Inferior parietal cortex (tissue), 1 donor: ENCODE data around the gene SDE2.
"Not testable (repeated sequence)": the region's sequence is repeated elsewhere in the genome, so short reads cannot be mapped to it uniquely, and the experiment has no call there.

Experiments used
- DNase-seq: peaks from one replicate; pipeline ENCODE4 v3.0.0-alpha.2; 2016; ENCODE audit errors: extremely low spot score

The SDE2 gene

DNA sequence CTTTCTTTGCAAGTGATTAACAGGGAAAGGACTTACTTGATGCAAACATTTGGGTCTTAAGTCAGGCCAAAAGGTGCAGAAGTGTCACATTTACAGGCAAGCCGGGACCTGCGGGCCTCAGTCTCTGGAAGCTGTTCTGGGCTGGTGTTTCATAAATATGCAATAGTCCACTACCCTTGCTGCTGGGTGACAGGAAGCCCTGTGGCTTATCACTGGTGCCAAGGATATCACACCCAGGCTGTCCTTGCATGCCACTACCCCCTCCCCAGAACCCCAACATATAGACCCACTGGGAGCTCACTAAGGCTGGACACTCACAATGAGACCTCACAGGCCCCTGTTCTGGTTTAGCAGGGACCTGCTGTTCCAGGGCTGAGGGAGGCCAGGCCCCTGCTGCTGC is 54.8 kb downstream of the SDE2 start:
- DNase-seq: no peak

DNA sequence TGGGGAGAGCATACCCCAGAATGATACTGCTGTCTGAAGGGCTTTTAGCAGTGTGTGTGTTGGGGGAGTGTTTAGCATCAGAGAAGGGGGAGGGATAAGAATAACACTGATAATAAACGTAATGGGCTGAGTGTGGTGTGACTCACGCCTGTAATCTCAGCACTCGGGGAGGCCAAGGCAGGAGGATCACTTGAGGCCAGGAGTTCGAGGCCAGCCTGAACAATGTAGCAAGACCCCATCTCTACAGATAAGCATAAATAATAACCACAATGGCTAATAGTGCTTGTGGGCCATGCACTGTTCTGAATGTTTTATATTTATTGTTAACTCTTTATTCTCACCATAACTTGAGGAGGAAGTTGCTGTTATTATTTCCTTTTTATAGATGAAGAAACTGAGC is 55.6 kb downstream of the SDE2 start:
- no peak for DNase-seq

DNA sequence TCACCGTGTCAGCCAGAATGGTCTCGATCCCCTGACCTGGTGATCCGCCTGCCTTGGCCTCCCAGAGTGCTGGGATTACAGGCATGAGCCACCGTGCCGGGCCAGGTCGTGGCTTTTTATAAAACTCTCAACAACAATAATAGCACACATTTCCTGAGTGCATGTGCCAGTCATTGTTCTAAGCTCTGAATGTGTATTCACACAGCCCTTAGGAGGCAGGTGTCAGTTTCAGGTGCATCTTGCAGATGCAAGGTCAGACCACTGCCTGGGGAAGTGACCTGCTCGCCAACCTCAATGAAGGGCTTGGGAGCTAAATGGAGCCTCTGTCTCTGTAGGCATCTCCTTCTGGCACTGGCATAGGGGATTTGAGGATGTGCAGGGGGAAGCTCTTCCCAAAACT is 56.6 kb downstream of the SDE2 start:
- DNase-seq: no peak

DNA sequence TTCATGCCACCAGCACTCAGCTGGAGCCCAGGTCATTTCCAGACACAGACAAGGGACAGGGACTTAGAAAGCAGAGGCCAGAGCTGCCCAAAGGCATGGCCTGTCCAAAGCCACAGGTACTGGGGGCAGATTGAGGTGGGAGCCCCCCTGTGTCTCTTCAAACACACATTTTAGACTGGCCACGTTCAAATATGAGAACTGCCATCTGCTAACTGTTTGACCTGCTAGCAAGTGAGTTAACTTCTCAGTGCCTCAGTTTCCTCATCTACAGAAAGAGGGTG is 57.3 kb downstream of the SDE2 start:
- DNase-seq: no peak

DNA sequence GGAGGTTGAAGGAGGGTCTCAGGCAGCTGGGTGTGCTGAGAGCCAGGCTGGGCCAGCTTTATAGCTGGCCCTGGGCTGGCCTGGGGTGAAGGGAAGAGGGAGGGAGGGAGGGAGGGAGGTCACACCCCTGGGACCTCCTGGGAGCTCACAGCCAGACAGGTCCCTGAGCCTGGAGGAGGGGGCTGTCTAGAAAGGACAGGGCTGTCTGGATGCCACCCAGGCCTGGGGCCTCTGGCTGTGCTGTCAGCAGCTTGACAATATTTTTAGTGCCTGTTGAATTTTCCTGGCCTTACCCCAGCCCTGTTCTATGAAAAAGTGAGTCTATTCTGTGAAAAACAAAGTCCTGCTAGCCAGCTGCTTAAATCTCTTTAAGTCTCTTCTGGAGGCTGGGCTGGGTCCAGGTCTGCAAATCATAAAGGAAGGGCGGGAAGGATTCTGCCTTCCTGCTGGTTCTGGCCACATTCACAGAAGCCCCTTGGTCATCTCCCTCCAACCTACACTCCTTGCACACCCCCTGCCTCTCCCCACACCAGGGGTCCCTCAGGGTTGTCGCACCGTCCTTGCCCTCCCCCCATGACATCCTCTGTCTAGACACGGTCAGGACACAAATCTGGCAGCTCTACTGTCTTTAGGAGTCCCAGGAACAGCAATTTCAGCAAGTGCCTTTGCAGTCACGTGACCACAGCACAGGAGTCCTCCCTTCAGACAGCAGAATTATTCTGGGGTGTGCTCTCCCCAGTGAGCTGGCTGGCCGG is 57.8 kb downstream of the SDE2 start, which contains the start of gene LEFTY2:
Gene LEFTY2 (minus strand): TSS at position 34 of the 755 bp plus-strand sequence. CDS start 80 bp downstream, outside the sequence.
- DNase-seq: no peak

DNA sequence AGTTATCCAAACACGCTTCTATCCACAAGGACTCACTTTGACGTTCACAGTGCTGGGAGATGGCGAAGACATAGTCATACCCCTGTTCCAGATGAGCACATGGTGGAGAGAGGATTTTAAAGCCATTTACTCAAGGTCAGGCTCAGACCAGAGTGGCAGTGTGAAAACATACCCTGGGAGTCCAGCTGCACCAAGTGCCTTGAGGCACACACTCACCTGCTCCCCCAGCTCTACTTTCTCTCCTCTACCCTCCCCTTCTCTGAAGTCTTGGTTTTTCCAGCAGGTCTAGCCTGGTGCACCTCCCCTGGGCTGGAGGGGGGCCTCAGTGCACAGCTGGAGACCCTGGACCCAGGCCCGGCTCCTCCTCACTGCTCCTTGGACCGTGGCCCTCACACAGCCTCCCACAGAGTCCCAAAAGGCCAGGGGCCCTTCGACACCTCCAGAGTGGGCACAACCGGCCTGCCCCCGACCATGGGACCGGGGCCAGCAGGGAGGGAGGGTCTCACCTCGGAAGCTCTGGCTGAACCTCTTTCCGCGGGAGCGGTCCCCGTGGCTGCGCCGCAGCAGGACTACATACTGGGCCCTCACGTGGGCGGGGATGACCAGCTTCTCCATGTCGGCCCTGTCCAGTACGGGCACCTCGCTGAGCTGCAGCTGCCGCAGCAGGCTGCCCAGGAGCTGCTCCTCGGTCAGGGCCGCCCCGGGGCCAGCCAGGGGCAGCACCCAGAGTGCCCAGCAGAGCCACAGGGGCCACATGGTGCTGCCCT is 58.6 kb downstream of the SDE2 start:
- DNase-seq: no peak

DNA sequence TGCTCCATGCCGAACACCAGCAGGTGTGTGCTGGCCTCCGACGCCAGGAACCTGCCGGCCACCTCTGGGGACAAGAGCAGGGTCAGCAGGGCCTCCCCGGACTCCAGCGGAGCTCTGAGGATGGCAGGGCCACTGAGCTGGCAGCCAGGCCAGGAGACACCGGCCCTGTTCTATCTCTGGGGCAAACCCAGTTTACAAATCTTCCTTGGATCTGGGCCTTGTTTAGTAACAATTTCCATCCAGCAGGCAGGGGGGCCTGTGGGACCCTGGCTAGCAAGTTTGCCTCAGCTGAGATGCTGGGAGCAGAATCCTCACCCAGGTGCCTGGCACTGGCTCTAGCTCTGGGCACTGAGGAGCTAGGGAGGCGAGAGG is 59.2 kb downstream of the SDE2 start:
- DNase-seq: not testable (repeated sequence)

DNA sequence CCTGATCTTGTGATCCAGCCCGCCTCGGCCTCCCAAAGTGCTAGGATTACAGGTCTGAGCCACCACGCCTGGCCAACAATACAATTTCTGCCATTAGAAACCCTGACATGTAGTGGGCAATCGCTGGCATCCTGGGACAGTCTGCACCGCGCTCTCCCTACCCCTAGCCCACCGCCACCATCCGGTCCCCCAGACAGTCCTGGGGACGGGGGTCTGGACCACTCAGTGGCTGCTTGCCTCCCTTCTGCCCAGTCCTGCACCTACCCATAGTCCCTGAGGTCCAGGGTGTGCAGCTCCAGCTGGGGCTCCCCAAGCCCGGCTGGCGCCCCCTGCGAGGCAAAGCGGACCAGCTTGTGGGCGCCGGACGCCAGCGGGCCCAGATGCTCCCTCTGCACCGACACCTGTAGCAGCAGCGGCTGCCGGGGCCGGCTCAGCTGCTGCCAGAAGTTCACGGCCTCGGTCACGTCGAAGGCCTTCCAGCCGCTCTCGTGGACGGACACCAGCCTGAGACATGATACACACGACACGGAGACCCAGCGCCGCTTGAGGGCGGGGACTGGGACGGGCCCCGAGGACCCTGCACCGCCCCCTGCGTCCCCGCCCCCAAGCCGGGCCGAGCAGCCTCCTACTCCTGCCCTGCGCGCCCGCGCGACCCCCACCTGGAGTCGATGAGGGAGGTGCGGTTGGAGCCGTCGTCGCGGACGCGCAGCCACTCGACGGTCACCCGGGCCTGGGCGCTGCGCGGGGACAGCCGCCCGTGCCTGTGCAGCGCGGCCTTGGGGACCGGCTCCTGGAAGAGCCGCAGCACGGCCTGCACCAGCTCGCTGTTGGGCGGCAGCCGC is 59.8 kb downstream of the SDE2 start:
- not testable (repeated sequence) for DNase-seq

DNA sequence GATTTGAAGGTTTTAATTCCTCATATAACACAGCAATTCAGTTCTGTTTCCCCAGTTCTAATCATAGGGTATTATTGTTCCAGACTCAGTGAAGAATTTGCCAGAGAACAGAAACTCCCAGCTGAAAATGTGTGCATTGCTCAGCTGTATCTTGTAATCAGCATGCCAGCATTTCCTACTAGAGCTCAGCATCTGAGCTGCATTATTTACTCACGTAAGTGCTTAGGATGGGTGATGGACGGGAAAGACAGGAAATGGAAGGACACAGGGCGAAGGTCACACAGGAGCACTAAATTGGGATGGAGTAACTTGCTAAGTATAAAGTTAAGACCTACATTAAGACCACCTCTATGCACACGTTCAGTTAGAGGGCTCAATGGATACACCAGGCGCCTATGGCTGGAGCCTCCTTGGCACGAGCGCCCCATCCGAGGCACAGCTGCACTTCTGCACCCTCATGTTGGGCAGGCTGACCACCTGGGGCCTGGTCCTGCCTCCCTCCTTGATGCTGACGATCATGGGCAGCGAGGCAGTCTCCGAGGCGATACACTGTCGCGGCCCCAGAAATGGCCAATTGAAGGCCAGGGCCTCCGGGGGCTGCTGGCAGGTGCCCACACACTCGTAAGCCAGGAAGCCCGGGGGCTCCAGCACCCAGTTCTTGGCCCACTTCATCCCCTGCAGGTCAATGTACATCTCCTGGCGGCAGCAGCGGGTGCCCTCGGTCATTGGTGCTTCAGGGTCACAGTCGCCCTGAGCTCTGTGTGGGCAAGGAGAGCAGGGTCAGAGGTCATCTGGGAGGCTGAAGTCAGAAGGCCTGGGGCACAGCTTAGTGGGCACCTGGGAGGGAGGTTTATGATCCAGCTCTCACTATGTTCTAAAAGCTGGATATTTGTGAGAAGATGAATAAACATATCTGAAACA is 61.8 kb downstream of the SDE2 start:
- no peak for DNase-seq

DNA sequence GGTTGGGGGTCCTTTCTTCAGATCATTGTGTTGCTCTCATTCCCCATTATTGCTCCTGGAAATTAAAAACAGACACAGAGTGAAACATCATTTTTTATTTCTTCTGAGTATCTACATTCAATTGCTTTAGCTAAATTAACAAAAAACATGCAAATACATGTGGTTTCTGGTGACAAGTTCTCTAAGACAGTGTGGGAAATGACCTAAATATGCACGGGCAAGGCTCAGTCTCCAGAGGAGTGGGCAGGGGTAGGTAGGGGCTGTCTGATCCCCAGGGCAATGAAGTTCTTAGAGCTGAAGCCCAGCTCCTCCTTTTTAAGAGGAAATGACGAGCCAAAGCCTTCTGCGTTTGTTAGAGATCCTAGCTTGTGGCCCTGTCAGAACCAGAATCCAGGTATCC is 62.6 kb downstream of the SDE2 start:
- DNase-seq: no peak

DNA sequence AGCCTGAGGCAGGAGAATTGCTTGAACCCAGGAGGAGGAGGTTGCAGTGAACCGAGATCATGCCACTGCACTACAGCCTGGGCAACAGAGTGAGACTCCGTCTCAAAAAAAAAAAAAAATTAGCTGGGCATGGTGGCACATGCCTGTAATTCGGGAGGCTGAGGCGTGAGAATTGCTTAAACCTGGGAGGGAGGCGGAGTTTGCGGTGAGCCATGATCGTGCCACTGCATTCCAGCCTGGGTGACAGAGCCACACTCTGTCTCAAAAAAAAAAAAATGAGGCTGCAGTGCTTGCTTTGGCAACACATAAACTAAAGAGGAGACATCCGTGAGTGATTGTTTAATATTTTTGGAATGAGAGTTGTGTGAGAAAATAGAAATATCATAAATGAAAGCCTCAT is 63.1 kb downstream of the SDE2 start:
- DNase-seq: not testable (repeated sequence)

DNA sequence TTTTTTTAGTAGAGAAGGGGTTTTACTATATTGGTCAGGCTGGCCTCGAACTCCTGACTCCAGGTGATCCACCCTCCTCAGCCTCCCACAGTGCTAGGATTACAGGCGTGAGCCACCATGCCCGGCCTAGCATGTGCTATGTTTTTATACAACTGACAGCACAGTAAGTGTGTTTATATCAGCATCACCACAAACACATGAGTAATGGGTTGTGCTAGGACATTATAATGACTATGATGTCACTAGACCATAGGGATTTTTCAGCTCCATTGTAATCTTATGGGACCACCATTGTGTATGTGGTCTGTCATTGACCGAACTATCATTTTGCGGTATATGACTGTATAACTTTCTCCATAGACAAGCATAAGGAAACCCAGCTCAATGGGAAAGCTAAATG is 64.4 kb downstream of the SDE2 start:
- DNase-seq: no peak

DNA sequence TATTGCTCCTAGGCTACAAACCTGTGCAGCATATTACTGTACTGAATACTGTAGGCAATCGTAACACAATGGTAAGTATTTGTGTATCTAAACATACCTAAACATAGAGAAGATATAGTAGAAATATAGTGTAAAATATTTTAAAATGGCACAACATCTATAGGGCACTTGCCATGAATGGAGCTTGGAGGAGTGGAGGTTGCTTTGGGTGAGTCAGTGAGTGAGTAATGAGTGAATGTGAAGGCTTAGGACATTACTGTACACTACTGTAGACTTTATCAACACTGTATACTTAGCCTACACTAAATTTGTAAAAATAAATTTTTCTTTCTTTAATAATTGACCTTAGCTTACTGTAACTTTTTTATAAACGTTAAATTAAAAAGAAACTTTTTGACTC is 66.1 kb downstream of the SDE2 start:
- no peak for DNase-seq
